Central memory CD4-positive, alpha-beta T cell (primary cell): ENCODE data around the gene NPB.
A peak's percentile ranks its signal among the peaks of the same experiment; 100 is the strongest.
"Not testable (repeated sequence)": the region's sequence is repeated elsewhere in the genome, so short reads cannot be mapped to it uniquely, and the experiment has no call there.

Experiments
- DNase-seq: peaks from one replicate; pipeline ENCODE4 v3.0.0; 2022

The NPB gene

DNA sequence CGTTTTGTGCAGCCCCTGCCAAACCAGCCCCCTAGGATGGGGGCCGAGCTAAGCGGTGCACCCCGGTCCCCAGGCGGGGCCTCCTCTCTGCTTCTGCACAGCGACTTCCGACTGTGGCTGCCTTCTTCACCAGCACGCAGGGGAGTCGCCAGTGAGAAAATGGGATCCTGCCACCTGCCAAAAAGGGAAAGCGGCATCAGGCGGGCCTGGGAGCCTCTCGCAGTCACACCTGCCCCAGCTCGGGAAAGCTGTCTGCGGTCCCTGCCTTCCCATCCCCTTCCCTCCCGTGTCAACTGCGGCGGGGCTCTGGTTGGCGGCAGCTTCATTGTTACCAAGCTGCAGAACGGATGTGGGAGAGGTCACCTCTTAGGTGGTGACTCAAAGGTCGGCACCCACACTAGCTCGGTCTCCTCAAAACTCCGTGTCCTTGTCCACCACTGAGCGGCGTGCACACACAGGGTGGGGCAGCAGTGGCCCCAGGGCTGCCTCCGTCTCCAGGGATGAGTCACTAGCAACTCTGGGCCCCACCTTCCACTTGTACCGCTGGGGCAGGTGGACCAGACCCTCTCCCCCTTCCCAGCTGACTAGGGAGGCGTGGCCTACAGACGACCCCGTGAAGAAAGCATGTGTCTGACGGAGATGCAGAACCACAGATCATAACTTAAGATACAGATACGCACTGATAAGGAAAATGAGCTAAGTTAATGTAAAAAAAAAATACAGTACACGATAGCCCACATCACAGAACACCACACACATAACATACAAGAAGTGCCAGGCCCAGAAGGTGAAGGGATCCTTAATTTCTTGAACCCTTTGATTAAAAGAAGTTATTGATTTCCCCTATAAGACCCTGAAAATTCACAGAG, 10.6 kb downstream of the NPB start:
- DNase-seq, result no peak

DNA sequence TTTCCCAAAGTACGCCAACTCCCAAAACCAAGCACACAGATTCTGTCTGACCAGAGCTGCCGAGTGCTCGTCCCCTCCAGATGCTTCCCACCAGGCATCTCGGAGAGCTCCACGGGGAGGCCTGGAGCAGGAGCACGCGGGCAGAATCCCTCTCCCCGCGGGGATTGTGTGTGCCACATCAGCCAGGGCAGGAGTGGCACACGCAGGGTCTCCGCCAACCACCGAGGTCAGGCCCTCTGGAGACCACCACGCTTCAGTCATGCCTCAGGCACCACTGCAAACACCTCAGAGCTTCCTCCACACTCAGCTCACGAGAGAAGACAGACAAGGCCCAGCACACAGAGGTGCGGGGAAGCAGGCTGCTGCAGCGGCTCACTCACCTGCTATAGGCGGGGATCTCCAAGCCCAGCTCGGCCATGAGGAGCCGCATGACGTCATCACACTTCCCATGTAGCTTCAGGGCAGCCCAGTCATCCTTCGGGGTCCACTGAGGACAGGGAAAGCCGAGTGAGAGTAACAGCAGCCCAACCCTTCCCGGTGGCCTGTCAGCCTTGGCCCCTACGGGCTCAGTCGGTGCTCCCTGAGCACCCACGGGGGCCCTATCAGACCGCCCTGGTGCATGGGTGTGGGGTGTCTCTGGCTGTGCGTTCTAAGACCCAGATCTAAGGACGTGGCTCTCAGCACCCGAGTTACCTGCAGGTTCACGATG, 11.5 kb downstream of the NPB start:
- no peak for DNase-seq

DNA sequence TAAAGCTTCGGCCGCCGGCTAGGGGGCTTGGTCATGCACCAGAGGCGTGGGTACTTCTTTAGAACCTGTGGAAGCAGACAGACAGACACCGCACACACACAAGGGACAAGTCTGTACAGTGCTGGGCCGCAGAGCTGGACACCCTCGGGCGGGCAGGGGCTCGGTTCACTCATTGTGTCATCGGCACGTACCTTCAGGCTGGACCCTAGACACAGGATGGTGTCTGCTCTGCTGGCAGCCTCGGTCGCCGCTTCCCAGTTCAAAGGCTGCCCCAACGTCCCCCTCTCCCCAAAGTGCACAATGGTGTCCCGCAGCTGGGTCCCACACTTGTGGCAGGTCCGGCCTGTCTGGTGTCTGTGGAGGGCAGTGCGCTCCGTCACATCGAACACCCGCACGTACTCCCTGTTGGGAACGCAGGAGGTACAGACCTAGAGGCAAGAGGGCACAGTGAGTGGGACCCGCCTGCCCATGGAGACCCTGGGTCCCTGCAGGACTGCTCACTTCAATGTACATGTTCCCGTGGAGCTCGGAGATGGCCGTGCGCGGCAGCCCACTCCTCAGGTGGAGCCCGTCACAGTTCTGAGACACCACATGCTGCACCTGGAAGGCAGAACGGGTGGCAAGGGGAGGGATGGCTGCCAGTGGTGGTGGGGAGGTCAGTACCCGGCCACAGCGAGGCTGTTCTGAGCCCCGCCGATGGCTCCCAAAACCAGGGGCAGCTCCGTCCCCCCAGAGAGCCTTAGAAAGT, 12.2 kb downstream of the NPB start:
- DNase-seq, result no peak

DNA sequence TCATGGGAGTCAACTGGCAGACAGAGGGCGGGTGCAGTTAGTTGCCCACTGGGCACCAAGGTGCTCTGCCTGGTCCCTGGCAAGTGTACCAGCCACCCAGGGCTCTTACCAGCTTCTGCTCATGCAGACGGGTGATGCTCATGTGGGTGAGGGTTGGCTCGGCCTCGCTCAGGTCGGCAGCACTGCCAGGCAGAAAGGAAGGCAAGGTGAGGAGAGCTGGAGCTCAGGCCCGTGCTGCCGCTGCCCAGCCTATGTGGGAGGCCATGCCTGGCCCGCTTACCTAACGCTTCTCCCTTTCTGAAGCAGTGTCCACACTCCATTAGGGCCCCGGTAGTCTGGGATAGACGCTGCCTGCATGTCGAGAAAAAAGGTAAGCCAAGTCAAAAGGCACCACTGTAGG, 13.3 kb downstream of the NPB start:
- DNase-seq, result no peak

DNA sequence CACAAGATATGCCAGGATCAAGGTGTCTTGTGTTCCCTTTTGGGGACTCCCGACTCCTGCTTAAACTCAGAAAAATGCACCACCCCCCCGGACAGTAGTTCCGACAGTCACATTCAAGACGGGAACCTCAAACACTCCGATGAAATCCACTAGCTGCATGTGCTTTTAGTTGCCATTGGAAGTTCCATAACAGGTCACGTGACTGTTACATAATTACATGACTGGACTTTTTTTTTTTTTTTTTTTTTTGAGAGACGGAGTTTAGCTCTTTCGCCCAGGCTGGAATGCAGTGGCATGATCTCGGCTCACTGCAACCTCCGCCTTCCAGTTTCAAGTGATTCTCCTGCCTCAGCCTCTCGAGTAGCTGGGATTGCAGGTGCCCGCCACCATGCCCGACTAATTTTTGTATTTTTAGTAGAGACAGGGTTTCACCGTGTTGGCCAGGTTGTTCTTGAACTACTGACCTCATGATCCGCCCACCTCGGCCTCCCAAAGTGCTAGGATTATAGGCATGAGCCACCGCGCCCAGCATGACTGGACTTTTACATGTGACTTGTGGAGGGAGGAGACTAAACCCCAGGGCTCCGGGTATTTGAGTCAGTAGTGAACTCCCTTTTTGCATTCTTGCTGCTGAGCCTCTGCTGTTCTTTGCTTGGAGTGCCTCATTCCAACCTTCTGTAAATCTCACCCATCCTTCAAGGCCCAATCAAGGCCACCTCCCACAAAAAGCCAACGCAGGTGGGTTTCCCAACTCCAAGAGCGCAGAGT, 14.4 kb downstream of the NPB start:
- no peak for DNase-seq

DNA sequence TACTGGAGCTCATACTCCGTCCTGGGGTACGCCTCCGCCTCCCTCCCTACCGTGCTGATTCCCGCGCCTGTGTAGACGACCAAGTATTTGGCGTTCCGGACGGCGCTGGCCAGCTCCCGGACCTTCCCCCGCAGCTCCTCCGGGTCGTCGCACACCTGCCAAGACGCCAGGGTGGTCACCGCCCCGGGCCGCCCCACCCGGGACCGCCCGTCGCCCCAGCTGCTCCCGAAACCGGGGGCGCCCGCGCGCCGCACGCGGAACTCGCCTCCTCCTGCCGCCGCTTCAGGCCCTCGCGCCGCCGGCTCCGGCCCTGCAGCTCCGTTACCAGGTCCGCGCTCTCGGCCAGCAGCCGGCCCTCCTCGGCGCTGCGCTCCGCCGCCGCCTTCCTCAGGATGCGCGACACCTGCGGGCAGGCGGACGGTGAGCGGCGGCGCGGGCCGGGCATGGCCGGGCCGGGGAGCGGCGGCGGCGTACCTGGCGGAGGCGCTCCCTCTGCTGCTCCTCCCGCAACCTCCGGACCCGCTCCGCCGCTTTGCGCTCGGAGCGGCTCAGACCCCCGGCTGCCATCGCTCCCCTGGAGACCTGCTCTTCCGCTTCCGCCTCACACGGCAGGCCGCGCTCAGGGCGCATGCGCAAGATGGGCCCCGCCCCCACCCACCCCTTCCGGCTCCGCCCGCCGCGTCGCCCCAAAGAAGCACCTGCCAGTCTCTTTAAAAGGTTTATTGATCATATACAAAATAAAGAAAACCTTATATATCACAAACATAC, 15.7 kb downstream of the NPB start, which contains the start of gene SIRT7:
SIRT7 (minus strand) TSS at position 612 of the 768 bp plus-strand sequence; CDS start at position 567, 45 bp downstream.
- peak; percentile 78 for DNase-seq

DNA sequence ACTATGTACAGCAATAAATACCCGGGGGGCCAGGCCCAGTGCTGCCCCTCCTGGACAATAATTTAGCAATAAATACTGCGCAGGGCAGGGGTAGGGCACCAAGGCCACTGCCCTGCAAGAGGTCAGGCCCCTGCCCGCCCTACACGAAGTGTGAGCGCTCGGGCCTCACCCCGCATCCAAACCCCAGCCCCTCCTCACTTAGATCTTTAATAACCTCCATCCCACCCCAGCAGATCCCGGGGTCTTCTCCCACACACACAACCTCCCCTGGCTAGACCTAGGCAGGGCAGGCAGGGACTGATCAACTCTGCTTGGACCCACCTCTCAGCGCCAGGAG, 16.3 kb downstream of the NPB start:
- not testable (repeated sequence) for DNase-seq

DNA sequence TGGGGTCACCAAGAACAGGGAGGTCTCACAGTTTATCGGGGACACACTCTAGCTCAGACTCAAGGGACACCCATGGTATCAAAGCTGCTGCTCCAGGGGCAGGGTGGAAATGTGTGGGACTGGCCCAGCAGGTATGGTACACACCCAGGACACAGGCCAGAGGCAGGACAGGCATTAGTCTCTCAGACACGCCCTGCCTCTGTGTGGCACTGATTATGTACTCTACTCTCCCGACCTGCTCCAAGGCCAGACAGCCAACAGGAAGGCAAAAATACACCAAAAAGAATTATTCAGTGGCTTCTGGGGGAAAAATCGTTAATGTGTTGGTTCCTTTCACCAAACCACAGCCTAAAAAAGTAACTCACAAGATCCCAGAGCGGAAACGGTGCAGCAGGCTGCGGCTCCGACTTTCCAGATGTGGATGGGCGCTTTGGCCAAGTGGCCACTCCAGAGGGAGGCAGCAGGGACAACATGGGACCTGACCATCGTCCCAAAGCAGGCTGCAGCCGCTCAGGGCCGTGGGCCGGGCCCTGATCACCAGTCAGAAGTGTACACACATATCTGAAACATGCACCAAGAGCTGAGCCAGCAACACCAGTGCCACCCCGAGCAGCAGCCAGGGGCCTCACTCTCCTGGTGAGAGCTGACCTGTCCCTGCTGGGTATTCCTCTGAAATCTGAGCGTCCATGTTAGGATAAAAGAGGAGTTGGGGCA, 17.0 kb downstream of the NPB start:
- no peak for DNase-seq

DNA sequence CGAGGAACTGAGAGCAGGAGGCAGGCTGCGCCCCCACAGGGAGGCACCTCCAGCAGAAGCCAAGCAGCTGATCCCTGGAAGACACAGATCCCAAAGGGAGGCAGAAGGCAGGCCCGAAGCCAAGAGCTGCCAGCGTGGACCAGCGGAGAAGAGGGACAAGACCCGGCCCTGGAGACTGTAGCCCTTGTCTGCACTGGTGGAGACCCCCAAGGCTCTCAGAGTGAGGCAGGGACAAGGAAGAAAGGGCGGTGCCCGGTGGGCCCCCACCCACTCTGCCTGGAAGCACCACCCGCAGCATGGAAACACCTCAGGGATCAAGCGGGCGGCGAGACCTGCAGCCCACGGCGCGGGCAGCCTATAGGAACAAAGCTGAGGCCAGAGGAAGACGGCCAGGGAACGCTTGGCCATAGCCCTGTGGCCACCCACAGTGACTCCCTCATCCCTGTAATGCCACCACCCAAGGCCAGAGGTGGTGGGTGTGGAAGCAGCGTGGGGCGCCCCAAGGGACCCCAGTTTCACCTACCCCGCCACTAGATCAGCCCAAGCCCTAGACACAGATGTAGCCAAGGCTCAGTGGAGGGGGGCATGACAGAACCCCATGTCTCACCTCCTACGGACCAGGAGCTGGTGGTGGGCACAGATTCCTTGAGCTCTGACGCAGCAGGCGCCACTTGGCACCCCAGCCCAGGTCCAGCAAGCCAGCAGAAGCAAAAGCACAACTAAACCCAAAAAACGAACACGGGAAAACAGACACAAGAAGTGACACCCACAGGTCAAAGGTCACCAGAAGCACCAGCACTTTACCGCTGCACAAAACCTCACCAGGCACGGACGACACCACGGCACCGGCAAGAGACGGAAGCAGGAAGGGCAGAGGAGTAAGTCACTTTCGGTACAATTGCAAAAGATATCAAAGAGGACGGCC, 18.8 kb downstream of the NPB start:
- no peak for DNase-seq

DNA sequence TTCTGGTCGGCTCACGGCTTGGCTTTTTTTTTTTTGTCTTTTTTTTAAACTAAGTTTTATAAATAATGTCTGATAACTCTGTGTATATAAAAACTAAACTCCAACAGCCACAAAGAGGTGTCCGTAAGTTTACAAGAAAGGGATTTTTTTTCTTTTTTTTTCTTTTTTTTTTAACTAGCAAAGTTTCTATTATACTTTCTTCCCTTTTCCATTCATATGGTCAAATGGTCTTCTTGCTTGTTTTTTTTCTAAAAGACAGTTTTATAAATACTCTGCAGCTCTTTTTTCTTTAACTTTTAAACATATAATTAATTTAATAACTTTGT, 19.5 kb downstream of the NPB start:
- no peak for DNase-seq

DNA sequence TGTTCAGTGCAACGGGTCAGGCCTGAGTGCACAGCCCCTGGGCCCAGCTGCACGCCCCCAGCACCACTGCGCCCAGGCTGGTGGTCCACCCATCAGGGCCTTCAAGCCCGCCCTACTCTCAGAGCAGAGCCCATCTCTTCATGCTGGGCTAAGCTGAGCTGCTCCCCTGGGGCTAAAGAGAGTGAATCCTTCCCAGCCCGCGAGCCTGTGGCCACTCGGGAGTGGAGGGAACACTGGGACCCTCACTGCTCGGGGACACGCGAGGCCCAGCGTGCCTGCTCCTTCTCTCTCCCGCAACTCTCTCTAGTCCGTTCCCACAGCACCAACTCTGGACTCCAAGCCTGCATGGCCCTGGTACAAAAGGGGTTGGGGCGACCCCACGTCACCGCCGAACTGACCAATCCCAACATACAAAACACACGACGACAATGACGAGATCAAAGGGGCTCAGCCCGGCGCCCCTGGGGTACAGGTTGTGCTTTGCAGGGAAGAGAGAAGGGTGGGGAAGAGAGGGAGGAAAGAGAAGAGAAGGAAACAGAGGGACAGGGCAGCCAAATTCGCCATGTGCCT, 20.0 kb downstream of the NPB start:
- DNase-seq, result no peak

DNA sequence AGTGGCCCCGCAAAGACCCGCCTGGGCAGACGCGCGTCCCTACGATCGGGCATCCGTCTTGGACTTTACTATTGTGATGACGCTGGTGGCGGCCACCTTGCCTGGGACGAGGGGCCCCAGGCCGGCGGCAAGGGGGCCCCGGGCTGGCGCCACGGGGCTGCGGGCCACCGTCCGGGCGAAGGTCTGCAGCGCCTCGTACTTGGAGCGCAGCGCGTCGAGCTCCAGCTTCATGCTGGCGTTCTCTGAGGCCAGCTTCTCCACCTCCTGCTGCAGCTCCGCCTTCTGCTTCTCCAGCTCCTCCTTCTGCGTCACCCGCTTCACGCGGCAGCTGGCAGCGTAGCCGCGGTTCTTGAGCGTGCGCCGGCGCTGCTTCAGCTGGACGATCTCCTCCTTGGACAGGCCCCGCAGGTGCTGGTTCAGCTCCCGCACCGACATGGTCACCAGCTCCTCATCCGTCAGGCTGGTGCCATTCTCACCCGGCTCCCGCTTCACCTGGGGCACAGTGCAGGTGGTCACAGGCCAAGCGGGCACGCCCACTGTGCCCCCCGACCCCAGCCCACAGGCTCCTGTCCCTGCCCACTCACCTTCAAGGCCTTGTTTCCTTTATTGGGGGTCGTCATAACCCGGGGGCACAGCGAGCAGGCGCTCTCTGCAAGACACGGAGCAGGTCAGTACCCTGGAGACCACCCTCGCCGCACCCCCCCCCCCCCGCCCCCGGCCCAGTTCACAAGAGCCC, 20.7 kb downstream of the NPB start:
- no peak for DNase-seq

DNA sequence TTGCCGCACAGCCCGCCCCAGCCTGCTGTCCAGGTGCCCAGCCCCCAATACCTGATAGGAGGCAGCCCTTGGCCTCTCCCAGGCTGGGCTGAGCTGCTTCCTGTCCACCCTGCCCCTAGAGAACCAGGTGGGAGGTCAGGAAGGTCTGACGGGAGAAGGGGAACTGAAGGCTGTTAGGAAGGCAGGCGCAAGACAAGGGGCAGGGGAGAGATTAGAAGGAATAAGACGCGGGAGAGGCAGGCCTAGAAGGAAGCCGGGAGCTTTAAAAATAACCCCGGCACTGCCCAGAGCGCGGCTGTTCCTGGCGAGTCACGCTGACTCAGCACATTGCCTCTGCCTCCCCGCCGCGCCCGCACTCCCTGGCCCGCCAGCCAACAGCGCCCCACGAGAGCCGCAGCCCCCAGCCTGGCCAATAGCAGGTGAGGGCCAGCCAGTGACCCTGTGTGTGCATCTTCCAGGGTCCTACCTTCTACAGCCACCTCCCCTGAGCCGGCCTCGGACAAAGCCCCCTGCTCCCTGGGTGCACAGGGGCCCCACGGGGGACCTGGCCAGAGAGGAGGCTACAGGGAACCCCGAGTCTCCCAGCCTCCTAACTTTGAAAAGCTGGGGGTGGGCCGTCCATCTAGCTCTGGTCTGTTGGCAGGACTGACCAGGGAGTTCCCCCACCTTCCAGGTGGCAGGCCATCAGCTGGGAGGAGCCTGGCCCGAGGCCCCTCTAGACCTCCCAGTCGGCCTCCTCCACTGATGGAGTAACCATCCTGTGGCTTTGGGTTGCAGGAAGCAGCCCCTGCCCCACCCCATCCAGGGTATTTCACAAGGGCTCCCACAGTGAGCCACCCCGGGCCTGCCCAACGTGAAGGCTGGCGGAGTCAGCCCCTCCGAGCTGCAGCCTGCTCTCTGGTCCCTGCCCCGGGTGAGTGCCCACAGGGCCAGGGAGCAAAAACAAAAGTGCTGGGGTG, 21.5 kb downstream of the NPB start:
- no peak for DNase-seq

DNA sequence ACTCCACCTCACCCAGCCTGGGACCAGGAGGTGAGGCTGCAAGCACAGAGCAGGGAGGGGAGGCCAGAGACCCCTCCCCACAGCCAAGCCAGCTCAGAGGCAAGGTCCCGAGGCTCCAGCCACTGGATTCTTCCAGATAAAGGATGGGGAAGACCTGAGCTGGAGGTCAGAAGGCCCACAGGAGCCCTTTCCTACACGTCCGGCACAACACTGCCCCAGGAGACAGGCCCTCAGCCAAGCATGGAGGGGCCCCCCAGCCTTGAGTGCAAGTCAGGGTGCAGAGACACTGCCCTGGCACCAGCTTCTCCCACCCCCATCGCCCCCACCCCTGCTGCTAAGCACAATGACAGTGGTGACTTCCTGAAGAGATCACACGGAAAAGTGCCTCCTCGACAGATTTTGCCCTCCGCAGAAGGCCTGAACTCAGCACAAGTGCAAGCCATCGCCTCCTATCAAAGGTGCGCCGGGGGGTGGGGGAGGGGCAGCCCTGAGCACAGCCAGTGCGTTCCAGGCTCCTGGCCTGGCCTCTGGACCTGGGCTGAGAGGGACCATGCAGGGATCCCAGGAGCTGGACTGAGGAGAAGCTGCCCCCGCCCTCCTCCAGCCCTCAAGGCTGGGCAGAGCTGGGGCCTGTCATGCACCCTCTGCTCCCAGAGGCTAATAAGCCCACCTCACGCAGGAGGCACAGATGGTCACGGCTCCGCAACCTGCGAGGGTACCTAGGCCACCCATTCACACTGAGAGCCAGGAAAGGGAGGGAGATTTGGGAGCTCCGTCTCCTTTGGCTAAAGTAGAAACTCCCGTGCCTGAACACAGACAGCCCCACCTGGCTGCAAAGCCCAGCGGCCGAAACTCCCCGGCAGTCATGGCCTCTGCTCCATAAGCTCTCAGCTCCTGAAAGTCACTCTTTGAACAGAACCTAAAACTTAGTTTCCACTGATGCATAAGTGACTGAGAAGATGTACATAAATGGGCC, 22.8 kb downstream of the NPB start:
- peak; percentile 34 for DNase-seq

DNA sequence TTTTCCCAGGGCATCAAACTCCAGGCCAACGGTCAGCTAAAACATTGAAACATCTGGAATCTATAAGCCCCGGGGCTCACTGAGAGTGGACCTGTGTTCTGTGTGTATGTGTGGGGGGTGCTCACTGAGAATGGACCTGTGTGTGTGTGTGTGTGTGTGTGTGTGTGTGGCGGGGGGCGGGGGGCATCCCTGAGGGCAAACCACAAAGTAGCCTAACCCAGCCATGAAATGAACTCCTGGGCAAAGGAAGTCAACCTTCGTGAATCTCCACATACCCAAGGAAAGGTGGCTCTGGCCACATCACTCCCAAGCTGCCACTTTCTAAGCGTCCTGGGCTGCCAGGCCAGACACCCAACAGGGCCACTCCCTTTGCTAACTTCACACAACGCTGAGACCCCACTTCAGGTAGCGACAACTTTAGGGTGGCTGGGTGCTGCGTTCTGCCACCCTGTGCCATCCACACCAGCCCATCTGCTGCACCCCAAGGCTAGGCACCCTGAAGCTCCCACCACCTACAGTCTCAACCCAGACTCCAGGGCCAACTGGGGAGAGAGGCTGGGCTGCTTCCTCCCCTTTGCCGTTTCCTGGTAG, 23.9 kb downstream of the NPB start:
- DNase-seq, result no peak

DNA sequence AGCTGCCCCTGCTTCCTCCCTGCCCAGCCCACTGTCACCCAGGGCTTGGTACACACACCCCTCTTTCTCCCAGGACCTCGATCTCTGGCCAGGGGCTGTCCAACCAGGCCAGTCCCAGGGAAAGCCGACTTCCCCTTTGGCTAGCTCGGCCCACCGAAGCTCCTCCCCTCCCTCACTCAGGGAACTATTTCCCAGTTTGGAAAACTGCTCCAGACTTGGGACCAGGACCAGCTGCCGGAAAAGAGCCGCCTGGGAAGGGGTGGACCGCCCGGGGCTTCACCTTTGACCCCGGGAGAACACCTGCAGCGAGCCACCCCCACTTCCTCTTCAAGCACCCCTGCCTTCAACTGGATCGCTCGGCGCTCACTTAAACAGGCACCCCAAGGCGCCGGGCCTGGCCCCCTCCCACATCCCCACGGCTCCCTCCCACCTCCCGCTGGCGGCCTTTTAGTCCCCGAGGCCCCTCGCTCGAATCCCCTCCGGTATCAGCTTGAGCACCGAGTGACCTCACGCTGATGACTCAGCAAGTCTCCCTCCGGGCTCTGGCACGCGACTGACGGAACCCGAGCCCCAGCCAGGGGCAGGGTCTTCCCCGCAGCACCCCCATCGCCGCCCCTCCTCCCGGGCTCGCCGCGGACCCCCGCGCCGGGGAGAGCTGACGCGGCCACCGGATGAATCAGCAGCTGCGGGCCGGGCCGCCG, 24.6 kb downstream of the NPB start:
- DNase-seq, result peak; percentile 46
